Effector memory CD8-positive, alpha-beta T cell (primary cell): Measurements from ENCODE around the gene PSMB11.

Experiments used
- ATAC-seq: fragments of 150-1000 bp; cut with Tn5 transposase; replicated peaks from 2 replicates; pipeline ENCODE4 v1.10.0; 2021; ENCODE audit warnings: mild to moderate bottlenecking, moderate library complexity
- DNase-seq, 3 experiments: peaks; one replicate each; pipeline ENCODE4 v3.0.0; 2021
- H3K27ac Mint-ChIP-seq, 2 donors: one replicate each; pipeline ENCODE4 v1.8.0; 2022; ENCODE audit warnings: mild to moderate bottlenecking in 2 of 2, mixed read lengths in 2 of 2, moderate library complexity in 2 of 2
- H3K27me3 Mint-ChIP-seq, 2 donors: one replicate each; pipeline ENCODE4 v1.8.0; 2022; ENCODE audit warnings: mixed read lengths in 2 of 2
- H3K36me3 Mint-ChIP-seq: one replicate; pipeline ENCODE4 v1.8.0; 2022; ENCODE audit warnings: mild to moderate bottlenecking, moderate library complexity, mixed read lengths; ENCODE audit not compliant: insufficient read depth
- H3K4me1 Mint-ChIP-seq, 2 donors: one replicate each; pipeline ENCODE4 v1.8.0; 2022; ENCODE audit warnings: low read depth in 2 of 2, mixed read lengths in 2 of 2
- H3K4me3 Mint-ChIP-seq, 2 donors: one replicate each; pipeline ENCODE4 v1.8.0; 2022; ENCODE audit warnings: mild to moderate bottlenecking in 2 of 2, mixed read lengths in 2 of 2, moderate library complexity in 2 of 2
- H3K9me3 Mint-ChIP-seq, 2 donors: one replicate each; pipeline ENCODE4 v1.8.0; 2022; ENCODE audit warnings: mixed read lengths in 2 of 2

Gene PSMB11

DNA sequence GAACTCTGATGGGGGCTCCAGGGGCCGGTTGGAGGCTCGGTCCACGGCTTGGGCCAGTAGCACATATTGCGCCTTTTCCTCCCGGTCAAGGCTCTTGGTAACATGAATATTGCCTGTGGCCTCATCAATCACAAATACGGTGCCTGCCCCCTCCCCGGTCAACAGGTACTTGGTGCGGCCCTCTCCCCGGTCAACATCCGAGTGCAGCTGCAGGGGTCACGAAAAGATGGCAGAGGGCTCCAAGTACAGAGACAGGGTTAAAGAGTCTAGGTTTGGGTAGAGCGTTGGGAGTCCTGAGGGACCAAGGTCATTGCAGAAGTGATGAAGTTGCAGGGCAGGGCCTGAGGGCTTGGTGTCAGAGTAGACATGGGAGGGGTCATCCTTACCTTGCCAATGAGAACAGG, 13.1 kb downstream of the PSMB11 start:
- no peaks in the 10 kb centered on the region for H3K9me3 Mint-ChIP-seq
- no peak overlapping the region for H3K4me3 Mint-ChIP-seq
- peaks cover 17 to 22% of the 10 kb centered on the region in 2 donors for H3K4me1 Mint-ChIP-seq
- H3K36me3 Mint-ChIP-seq, result peaks cover 27% of the 10 kb centered on the region
- ATAC-seq (no peak), DNase-seq (no peak)
- peak overlapping the region in 1 of 2 donors; percentile 41 for H3K27ac Mint-ChIP-seq
- H3K27me3 Mint-ChIP-seq, result no peaks in the 10 kb centered on the region

DNA sequence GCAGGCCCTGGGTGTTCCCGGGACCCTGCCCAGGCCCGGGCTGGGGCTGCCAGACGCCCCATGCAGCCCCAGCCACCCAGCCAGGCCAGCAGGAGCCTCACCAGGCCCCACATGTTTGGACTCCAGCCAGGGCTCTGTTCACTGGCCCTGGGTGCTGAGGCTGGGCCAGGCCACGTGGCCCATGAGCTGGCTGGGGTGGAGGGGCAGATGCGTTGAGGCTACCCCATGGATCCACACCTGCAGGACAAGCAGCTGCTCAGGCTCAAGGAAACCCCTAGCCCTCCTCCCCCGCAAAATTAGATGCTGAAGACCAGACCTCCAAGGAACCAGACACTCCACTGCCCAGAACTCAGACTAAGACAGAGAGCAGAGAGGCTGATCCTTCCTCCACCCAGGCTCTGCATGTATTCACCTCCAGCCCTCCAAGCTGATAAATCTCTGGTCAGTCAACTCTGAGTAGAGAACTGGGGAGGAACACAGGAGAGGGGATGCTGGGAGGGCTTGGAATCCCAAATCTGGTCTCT, 13.7 kb downstream of the PSMB11 start:
- Mint-ChIP-seq H3K27me3 (no peaks in the 10 kb centered on the region), H3K9me3 (no peaks in the 10 kb centered on the region), H3K4me3 (peak overlapping the region; percentile 84), H3K27ac (peak overlapping the region; percentile 25 to 58), H3K36me3 (peaks cover 32% of the 10 kb centered on the region), H3K4me1 (peaks cover 17 to 22% of the 10 kb centered on the region in 2 donors)
- no peak for DNase-seq
- ATAC-seq, result no peak

DNA sequence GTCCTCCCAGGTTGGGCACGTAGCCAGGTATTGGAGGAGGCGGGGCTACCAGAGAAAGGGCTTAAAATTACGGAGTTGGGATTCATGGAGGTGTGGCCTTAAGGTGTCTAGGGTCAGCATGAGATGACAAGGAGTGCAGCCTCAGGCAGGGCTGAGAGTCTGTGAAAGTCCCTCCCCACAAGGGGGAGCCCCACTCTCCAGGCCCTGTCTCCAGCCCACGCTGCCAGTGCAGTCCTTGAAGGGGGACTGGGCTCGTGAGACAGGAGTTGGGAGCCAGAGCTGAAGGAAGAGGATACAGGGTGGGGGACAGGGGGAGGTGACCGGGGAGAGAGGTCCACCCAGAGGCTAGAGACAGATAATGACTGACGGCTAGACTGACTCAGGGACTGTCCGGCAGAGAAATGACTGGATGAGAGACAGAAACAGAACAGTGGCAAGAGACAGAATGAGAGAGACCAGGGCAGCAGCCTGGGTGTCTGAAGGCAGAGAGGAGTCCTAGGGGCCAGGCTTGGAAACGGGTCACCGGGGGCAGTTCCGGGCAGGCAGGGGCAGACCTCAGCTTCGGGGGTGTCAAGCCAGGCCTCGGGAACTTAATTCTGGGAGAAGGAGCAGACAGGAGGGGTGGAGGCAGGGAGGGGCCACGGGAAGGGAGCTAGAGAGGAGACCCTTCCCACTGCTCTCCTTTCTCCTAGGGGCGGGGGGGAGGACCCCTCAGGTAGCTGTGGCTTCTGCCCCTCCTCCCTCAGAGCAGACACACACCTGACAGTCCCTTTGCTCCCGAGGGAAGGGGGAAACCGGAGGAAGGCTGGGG, 14.3 kb downstream of the PSMB11 start:
- ATAC-seq, result peak; percentile 67
- H3K36me3 Mint-ChIP-seq, result peaks cover 39% of the 10 kb centered on the region
- H3K4me1 Mint-ChIP-seq, result peaks cover 17 to 22% of the 10 kb centered on the region in 2 donors
- no peaks in the 10 kb centered on the region for H3K9me3 Mint-ChIP-seq
- no peaks in the 10 kb centered on the region for H3K27me3 Mint-ChIP-seq
- peak; percentile 61 to 69 (median 64) for DNase-seq
- H3K4me3 Mint-ChIP-seq, result peak overlapping the region; percentile 84
- peak overlapping the region; percentile 25 to 58 for H3K27ac Mint-ChIP-seq

DNA sequence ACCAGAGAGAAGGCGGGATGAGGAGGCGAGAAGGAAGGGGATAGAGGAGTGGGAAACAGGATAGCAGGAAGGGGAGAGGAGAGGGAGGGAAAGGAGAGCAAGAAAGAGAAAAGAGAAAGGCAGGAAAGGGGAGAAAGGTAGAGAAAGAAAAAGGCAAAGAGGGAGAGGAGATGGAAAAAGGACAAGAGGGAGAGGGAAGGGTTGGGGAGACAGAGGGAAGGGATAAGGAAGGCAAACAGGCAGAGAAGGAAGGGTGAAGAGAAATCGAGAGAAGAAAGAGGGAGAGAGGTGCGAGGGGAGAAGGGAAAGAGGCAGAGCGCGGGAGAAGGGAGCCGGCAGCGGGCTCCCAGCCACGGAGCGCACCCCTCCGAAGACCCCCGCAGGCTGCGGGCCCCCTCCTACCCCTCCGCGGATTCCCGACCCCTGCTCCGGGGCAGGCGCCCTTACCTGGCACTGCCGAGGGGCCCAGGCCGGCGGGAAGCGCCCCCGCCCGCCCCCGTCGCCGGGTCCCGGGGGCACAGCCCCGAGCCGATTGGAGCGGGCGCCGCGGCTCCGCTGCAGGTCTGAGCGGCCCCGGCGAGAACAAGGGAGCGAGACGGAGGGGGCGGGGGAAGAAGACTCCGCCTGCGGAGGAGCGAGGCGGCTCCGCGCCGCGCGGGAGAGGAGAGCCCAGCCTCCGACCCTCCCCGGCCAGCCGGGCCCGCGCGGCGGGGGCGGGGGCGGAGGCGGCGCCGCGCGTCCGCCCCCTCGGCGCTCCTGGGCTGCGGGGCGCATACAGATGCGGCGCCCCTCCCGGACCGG, 15.1 kb downstream of the PSMB11 start, which contains the start of gene CDH24:
TSS of gene CDH24 (minus strand) at position 565 of the 801 bp plus-strand sequence. CDS start 1,787 bp downstream, outside the sequence.
- Mint-ChIP-seq H3K4me1 (peaks cover 17 to 22% of the 10 kb centered on the region in 2 donors), H3K27me3 (no peaks in the 10 kb centered on the region), H3K4me3 (peak within 1 kb of the TSS; percentile 84), H3K36me3 (peaks cover 45% of the 10 kb centered on the region), H3K27ac (peak within 1 kb of the TSS; percentile 58 to 73), H3K9me3 (no peaks in the 10 kb centered on the region)
- DNase-seq (peak; percentile 57 to 67 (median 61)), ATAC-seq (peak; percentile 77)

DNA sequence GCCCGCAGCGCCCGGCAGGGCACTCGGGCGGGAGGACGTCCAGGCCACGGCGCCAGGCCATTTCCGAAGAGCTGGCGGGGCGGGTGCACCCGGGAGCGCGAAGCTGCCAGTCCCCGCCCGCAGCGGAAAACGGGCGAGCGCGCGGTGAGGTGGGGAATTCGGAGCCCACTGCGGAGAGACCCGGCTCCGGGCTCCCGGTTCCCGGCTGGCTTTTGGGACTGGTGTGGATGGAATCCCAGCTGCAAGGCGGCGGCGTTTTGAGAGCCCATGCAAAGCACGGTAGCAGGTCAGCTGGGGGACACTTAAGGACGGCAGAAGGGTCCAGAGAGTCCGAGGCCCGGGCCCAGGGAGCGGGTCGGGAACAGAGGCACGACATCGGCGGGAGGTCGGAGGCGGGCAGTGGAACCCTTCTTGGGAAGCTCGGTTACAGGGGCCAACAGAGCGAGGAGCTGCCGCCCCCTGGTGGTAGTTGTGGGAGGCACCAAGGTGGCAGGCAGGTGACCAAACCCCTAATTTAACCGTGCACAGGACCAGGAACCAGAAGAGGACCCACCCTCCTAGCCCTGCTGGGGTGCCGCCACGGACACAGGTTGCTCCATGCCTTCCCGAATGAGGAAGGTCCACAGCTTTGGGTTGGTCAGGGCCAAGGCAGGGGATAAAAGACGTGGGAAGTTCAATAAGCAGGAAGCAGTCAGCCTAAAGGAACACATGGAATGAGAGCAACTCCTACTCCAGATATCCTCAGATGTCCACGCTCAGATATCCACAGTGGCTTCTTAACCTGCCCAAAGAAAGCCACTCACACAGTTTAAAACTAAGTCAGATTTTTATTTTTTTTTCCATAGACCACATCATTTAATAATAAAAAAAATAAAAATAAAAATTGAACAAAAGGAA, 16.0 kb downstream of the PSMB11 start:
- H3K9me3 Mint-ChIP-seq, result no peaks in the 10 kb centered on the region
- no peaks in the 10 kb centered on the region for H3K27me3 Mint-ChIP-seq
- peak; percentile 74 for ATAC-seq
- H3K4me1 Mint-ChIP-seq, result peaks cover 17 to 22% of the 10 kb centered on the region in 2 donors
- peaks cover 54% of the 10 kb centered on the region for H3K36me3 Mint-ChIP-seq
- H3K4me3 Mint-ChIP-seq, result peak overlapping the region; percentile 84
- peak overlapping the region in 1 of 2 donors; percentile 73 for H3K27ac Mint-ChIP-seq
- peak; percentile 83 to 87 (median 83) for DNase-seq

DNA sequence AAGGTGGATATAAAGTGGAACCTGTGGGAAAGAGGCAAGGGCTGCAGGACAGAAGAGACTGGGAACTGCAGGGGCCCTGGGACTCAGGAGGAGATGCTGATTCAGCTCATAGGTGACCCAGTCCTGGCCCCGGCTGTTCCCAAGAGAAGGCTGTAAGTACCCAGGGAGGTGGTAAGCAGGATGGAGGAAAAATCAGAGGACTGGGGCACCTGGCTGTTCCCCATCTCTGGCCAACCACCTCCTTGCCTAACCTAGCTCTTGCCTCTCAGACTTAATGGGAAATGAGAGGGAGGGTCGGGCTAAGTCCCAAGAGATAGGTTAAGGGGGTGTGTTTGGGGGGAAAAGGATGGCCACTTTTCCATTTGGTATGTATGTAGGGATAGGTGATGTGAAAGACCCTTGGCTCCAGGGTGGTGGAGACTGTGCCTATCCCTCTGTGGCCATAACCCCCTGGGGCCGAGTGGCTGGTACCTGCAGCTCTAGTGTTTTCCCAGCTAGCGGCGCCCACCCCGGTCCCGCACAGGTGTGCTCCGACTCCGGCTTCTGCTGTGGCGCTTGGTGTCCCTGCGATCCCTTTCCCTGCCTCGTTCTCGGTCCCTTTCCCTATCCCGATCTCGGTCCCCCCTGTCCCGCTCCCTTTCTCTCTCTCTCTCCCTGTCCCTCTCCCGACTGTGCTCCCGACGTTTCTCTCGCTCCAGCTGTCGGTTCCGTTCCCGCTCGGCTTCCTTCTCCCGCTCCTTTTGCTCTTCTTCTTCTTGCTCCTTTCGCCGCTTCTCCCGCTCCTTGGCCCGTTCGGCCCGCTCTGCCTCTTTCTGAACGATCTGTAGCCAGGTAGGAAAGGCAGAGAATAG, 16.9 kb downstream of the PSMB11 start:
- H3K27ac Mint-ChIP-seq, result peak overlapping the region; percentile 12 to 35
- H3K4me3 Mint-ChIP-seq, result peak overlapping the region; percentile 14 to 40

DNA sequence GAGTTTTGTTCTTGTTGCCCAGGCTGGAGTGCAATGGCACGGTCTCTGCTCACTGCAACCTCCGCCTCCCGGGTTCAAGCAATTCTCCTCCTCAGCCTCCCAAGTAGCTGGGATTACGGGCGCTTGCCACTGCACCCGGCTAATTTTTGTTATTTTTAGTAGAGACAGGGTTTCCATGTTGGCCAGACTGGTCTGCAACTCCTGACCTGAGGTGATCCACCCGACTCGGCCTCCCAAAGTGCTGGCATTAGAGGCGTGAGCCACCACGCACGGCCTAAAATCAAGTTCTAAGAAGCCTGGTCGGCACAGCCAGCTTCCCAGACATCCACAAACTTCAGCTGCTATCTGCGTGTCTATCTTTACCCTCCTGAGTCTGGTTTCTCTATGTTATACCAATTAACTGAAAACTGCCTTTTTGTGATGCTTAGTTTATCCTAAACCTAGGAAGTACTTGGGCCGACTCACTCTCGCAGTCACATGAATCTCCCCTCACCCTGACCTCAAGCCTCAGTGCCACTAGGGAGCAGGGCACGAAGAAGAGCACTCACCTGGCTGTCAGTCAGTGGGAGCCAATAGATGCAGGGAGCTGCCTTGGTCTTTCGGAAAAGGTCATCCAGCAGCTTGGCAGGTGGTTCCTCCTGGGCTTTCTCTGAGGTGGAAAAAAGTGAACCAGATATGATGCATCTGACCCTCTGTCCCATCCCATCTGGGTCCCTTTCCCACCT, 18.7 kb downstream of the PSMB11 start:
- H3K4me3 Mint-ChIP-seq, result no peak overlapping the region
- no peak overlapping the region for H3K27ac Mint-ChIP-seq
- H3K36me3 Mint-ChIP-seq, result peaks cover 81% of the 10 kb centered on the region

More for the DNA sequence above, 16.9 kb downstream of the PSMB11 start:
- Mint-ChIP-seq H3K27me3 (no peaks in the 10 kb centered on the region), H3K9me3 (no peaks in the 10 kb centered on the region), H3K36me3 (peaks cover 62% of the 10 kb centered on the region), H3K4me1 (peaks cover 17 to 22% of the 10 kb centered on the region in 2 donors)
- ATAC-seq, result no peak
- DNase-seq, result no peak

DNA sequence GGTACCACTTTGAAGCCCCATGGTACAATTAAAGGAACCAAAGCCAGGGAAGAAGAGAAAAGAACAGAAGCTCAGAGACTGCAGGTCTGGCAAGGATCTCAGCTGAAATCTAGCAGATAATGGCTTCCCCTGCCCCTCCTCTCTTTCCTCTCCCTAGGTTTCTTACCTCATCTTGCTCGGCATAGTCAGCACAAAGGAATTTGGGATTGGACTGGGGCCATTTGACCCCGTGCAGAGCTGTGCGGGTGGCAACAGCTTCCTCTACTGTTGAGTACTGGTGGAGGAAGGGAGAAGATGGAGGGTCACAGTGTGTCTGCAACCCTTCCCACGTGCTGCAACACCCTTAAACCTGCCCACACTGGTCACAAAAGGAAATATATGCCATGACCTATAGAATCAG, 20.0 kb downstream of the PSMB11 start:
- H3K4me3 Mint-ChIP-seq, result no peak overlapping the region
- peaks cover 8 to 9% of the 10 kb centered on the region in 2 donors for H3K4me1 Mint-ChIP-seq
- no peak for DNase-seq
- peaks cover 93% of the 10 kb centered on the region for H3K36me3 Mint-ChIP-seq
- ATAC-seq, result no peak
- H3K27me3 Mint-ChIP-seq, result no peaks in the 10 kb centered on the region
- no peaks in the 10 kb centered on the region for H3K9me3 Mint-ChIP-seq
- no peak overlapping the region for H3K27ac Mint-ChIP-seq

More for the DNA sequence above, 18.7 kb downstream of the PSMB11 start:
- no peak for DNase-seq
- Mint-ChIP-seq H3K27me3 (no peaks in the 10 kb centered on the region), H3K9me3 (no peaks in the 10 kb centered on the region), H3K4me1 (peaks cover 18% of the 10 kb centered on the region in 2 donors)
- ATAC-seq, result no peak

DNA sequence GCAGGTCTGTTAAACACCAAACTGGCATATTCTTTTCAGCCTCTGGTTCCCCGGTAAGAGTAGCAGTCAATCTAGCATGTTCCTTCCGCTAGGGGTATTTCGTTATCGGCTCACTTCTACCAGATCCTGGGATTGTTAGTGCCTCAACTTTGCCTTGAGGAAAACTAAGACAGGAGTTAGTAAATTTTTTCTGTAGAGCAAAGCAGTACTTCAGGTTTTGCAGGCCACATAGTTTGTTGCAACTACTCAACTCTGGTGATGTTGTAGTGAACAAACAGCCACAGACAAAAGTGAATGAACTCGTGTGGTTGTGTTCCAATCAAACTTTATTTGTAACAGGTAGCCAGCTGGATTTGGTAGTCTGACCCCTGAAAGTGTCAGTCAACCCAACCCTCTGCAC, 21.6 kb downstream of the PSMB11 start:
- Mint-ChIP-seq H3K36me3 (peaks cover 92% of the 10 kb centered on the region), H3K4me1 (peaks cover 3 to 5% of the 10 kb centered on the region in 2 donors), H3K9me3 (no peaks in the 10 kb centered on the region), H3K27ac (peak overlapping the region in 1 of 2 donors; percentile 54), H3K27me3 (no peaks in the 10 kb centered on the region), H3K4me3 (no peak overlapping the region)
- no peak for ATAC-seq
- no peak for DNase-seq

DNA sequence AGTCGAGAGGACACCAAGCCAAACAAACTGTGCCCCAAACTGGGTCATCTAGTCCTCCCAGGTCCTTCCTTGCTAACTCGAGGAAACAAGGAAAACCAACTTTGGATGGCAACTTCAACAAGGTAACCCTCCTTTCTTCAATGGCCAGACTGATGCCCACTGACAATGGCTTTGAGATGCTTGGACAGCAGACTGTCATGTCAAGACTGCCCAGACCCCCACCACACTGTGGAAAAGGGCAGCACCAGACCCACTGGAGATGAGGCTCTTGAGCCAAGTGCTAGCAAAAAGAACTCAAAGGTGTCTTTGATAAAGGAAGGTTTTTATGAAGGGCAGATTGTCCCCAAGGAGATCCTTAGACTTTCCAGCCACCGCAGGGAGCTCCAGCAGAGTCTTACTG, 24.4 kb downstream of the PSMB11 start:
- Mint-ChIP-seq H3K9me3 (no peaks in the 10 kb centered on the region), H3K27me3 (no peaks in the 10 kb centered on the region), H3K4me3 (no peak overlapping the region), H3K27ac (no peak overlapping the region), H3K4me1 (peaks cover 18 to 21% of the 10 kb centered on the region in 2 donors), H3K36me3 (peaks cover 70% of the 10 kb centered on the region)
- no peak for DNase-seq
- no peak for ATAC-seq

DNA sequence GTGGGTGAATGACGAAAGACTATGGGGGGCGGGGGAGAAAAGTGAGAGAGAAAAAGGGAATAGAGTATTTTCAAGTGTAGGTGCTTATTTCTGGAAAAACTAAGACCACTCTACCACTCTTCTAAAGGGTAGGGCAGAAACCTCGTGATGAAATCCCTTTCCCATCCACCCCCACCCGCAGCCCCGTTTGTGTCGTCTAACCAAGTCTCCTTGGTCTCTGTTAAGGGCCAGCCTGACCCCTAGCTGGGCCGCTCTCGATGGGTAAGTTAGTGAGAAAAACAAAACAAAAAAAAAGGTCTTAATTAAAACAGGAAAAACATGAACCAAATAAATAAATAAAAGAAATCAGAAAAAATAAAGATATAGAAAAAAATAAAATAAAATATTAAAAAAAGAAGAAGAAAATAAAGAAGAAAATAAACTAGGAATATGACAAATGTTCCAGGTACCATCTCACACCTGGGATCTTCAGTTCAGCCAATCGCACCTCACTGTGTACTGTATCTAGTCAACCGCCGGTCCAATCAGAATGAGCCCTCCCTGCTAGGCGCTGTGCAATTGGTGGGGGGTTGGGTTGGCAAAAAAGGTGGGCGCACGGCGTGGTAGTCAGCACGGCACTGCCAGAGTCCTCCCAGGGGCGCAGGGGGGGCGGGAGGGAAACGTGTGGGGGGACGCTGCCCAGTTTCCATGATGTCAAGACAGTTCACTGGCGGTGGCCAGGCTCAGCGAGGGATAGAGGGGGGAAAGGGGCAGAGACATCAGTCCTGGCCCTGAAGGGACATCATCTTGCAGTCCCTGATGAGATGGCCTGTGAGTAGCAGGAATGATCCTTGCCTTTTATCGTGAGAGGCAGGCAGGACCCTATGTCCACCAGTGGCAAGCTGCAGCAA, 25.1 kb downstream of the PSMB11 start:
- no peak for ATAC-seq
- no peaks in the 10 kb centered on the region for H3K27me3 Mint-ChIP-seq
- H3K27ac Mint-ChIP-seq, result no peak overlapping the region
- DNase-seq, result no peak
- H3K9me3 Mint-ChIP-seq, result no peaks in the 10 kb centered on the region
- peaks cover 68% of the 10 kb centered on the region for H3K36me3 Mint-ChIP-seq
- H3K4me3 Mint-ChIP-seq, result no peak overlapping the region
- peaks cover 25 to 28% of the 10 kb centered on the region in 2 donors for H3K4me1 Mint-ChIP-seq
